ENCODE measurements around the gene KCNJ18.
"Not testable (repeated sequence)": the region's sequence is repeated elsewhere in the genome, so short reads cannot be mapped to it uniquely, and the experiment has no call there.

The KCNJ18 gene

GRCh38 chr17:21686165-21687015 lies 5.9 kb upstream of the KCNJ18 start:
- no peak for DNase-seq

GRCh38 chr17:21687136-21687953 lies 5.0 kb upstream of the KCNJ18 start:
- no peak for DNase-seq

GRCh38 chr17:21688293-21688949 lies 3.9 kb upstream of the KCNJ18 start:
- no peak for DNase-seq

GRCh38 chr17:21689604-21690003 lies 2.7 kb upstream of the KCNJ18 start:
- DNase-seq, result no peak

- not testable (repeated sequence) for DNase-seq
Observed at GRCh38 chr17:21690811-21691210, 1.5 kb upstream of the KCNJ18 start.

GRCh38 chr17:21691481-21691880 lies 842 bp upstream of the KCNJ18 start:
- not testable (repeated sequence) for DNase-seq

- not testable (repeated sequence) for DNase-seq
Observed at GRCh38 chr17:21692704-21693065, 362 bp downstream of the KCNJ18 start.

GRCh38 chr17:21693391-21693796 lies 1.1 kb downstream of the KCNJ18 start:
- not testable (repeated sequence) for DNase-seq

GRCh38 chr17:21693937-21694336 lies 1.6 kb downstream of the KCNJ18 start:
- DNase-seq, result not testable (repeated sequence)

- DNase-seq, result not testable (repeated sequence)
Observed at GRCh38 chr17:21696227-21696626, 3.9 kb downstream of the KCNJ18 start.

- not testable (repeated sequence) for DNase-seq
Observed at GRCh38 chr17:21696842-21697507, 4.7 kb downstream of the KCNJ18 start.

- not testable (repeated sequence) for DNase-seq
Observed at GRCh38 chr17:21697508-21697860, 5.2 kb downstream of the KCNJ18 start.

- not testable (repeated sequence) for DNase-seq
Observed at GRCh38 chr17:21698437-21699075, 6.2 kb downstream of the KCNJ18 start.

- DNase-seq, result not testable (repeated sequence)
Observed at GRCh38 chr17:21699124-21699523, 6.8 kb downstream of the KCNJ18 start.

GRCh38 chr17:21699573-21700236 lies 7.4 kb downstream of the KCNJ18 start:
- DNase-seq, result not testable (repeated sequence)

GRCh38 chr17:21701090-21701489 lies 8.8 kb downstream of the KCNJ18 start:
- DNase-seq, result not testable (repeated sequence)

- DNase-seq, result not testable (repeated sequence)
Observed at GRCh38 chr17:21702029-21702428, 9.7 kb downstream of the KCNJ18 start.

GRCh38 chr17:21702521-21702920 lies 10.2 kb downstream of the KCNJ18 start:
- not testable (repeated sequence) for DNase-seq

GRCh38 chr17:21702940-21703640 lies 10.8 kb downstream of the KCNJ18 start:
- DNase-seq, result not testable (repeated sequence)

GRCh38 chr17:21703891-21704872 lies 11.9 kb downstream of the KCNJ18 start:
- not testable (repeated sequence) for DNase-seq
